OCI-LY1 (cell line): ENCODE data around the gene DNAJA3.

Source experiments
- H2AFZ ChIP-seq: fragments of 200-600 bp; sonication (generic), shearing (Covaris generic); 2 replicates; pipeline ENCODE4 v1.6.0; 2014; ENCODE audit warnings: antibody characterized with exemption, mild to moderate bottlenecking, low read length
- H3F3A ChIP-seq: fragments of 200-600 bp; sonication (generic), shearing (Covaris generic); 2 replicates; pipeline ENCODE4 v1.6.0; 2014; ENCODE audit warnings: mild to moderate bottlenecking, antibody characterized with exemption, low read length, moderate library complexity; ENCODE audit not compliant: insufficient read depth
- H3K27ac ChIP-seq: fragments of 200-600 bp; sonication (generic); 2 replicates; pipeline ENCODE4 v1.5.1; 2014; ENCODE audit warnings: low read length, mixed run types, mild to moderate bottlenecking, low read depth; ENCODE audit not compliant: poor library complexity, severe bottlenecking
- H3K27me3 ChIP-seq: fragments of 200-600 bp; sonication (generic); 2 replicates; pipeline ENCODE4 v1.6.0; 2014; ENCODE audit warnings: antibody characterized with exemption, mild to moderate bottlenecking, low read length, moderate library complexity; ENCODE audit not compliant: insufficient read depth
- H3K36me3 ChIP-seq: fragments of 200-600 bp; sonication (generic); 2 replicates; pipeline ENCODE4 v1.6.1; 2014; ENCODE audit warnings: mild to moderate bottlenecking, antibody characterized with exemption, low read length, moderate library complexity, mixed read lengths; ENCODE audit not compliant: insufficient read depth
- H3K4me1 ChIP-seq: fragments of 200-600 bp; sonication (generic); 2 replicates; pipeline ENCODE4 v1.5.1; 2014; ENCODE audit warnings: mild to moderate bottlenecking, low read length, moderate library complexity; ENCODE audit not compliant: insufficient read depth, severe bottlenecking
- H3K4me2 ChIP-seq: fragments of 200-600 bp; sonication (generic), shearing (Covaris generic); 2 replicates; pipeline ENCODE4 v1.6.1; 2014; ENCODE audit warnings: low read length
- H3K4me3 ChIP-seq: fragments of 200-600 bp; sonication (generic); 2 replicates; pipeline ENCODE4 v1.5.1; 2014; ENCODE audit warnings: low read length, low read depth, mild to moderate bottlenecking, mixed read lengths; ENCODE audit not compliant: poor library complexity, severe bottlenecking
- H3K79me2 ChIP-seq: fragments of 200-600 bp; shearing (Covaris generic); 2 replicates; pipeline ENCODE4 v1.6.1; 2016; ENCODE audit warnings: mixed run types, low read length, mixed read lengths; ENCODE audit not compliant: insufficient read depth
- H3K9ac ChIP-seq: fragments of 200-600 bp; sonication (generic), shearing (Covaris generic); 2 replicates; pipeline ENCODE4 v1.6.1; 2014; ENCODE audit warnings: mild to moderate bottlenecking, low read length, mixed read lengths
- H3K9me2 ChIP-seq: fragments of 200-600 bp; sonication (generic), shearing (Covaris generic); 2 replicates; pipeline ENCODE4 v1.6.1; 2014; ENCODE audit warnings: low read depth, mild to moderate bottlenecking, low read length, mixed read lengths
- H3K9me3 ChIP-seq: fragments of 200-600 bp; shearing (Covaris generic); 2 replicates; pipeline ENCODE4 v1.6.1; 2014; ENCODE audit warnings: low read length, mixed read lengths
- H4K20me1 ChIP-seq: fragments of 200-600 bp; sonication (generic), shearing (Covaris generic); 2 replicates; pipeline ENCODE4 v1.6.0; 2016; ENCODE audit warnings: mild to moderate bottlenecking, low read length; ENCODE audit not compliant: insufficient read depth
- CTCF ChIP-seq: fragments of 200-600 bp; sonication (generic), shearing (Covaris generic); IDR thresholded peaks from 2 replicates; pipeline ENCODE4 v1.5.1; 2017; ENCODE audit warnings: mild to moderate bottlenecking, antibody characterized with exemption, low read length, moderate library complexity, mixed read lengths
- EZH2 ChIP-seq: fragments of 200-600 bp; sonication (generic), shearing (Covaris generic); IDR thresholded peaks from 2 replicates; pipeline ENCODE4 v1.8.0; 2017; ENCODE audit warnings: borderline replicate concordance, mixed run types, mild to moderate bottlenecking, antibody characterized with exemption, low read length, moderate library complexity, mixed read lengths

DNAJA3 gene

GRCh38 chr16:4491898-4492297, 66.2 kb downstream of the DNAJA3 start:
- H3K27ac ChIP-seq = no peak overlapping the region
- no peaks in the 10 kb centered on the region for H3K9me3 ChIP-seq
- no peaks in the 10 kb centered on the region for H3K4me1 ChIP-seq
- H3F3A ChIP-seq = no peaks in the 10 kb centered on the region
- H3K4me3 ChIP-seq = no peak overlapping the region
- H3K9me2 ChIP-seq = no peaks in the 10 kb centered on the region
- H3K9ac ChIP-seq = no peak overlapping the region
- no peak overlapping the region for H3K4me2 ChIP-seq
- TF ChIP-seq EZH2 (no peak), CTCF (no peak)
- no peaks in the 10 kb centered on the region for H3K27me3 ChIP-seq
- H2AFZ ChIP-seq = no peak overlapping the region
- H3K36me3 ChIP-seq = peaks cover 29% of the 10 kb centered on the region
- no peaks in the 10 kb centered on the region for H4K20me1 ChIP-seq
- H3K79me2 ChIP-seq = no peaks in the 10 kb centered on the region

- Histone ChIP-seq H3F3A (no peaks in the 10 kb centered on the region), H3K79me2 (no peaks in the 10 kb centered on the region), H3K4me1 (no peaks in the 10 kb centered on the region), H3K9me2 (no peaks in the 10 kb centered on the region), H3K36me3 (peaks cover 14% of the 10 kb centered on the region), H3K4me3 (no peak overlapping the region), H2AFZ (no peak overlapping the region), H3K27ac (no peak overlapping the region), H3K9me3 (no peaks in the 10 kb centered on the region), H3K4me2 (no peak overlapping the region), H4K20me1 (no peaks in the 10 kb centered on the region), H3K9ac (no peak overlapping the region), H3K27me3 (no peaks in the 10 kb centered on the region)
- TF ChIP-seq EZH2 (no peak), CTCF (no peak)
Observed at GRCh38 chr16:4494746-4495490, 69.2 kb downstream of the DNAJA3 start.

- Histone ChIP-seq H2AFZ (no peak overlapping the region), H3K79me2 (no peaks in the 10 kb centered on the region)
Observed at GRCh38 chr16:4495766-4496165, 70.1 kb downstream of the DNAJA3 start.

More at GRCh38 chr16:4495766-4496165, 70.1 kb downstream of the DNAJA3 start:
- Histone ChIP-seq H3K9me2 (no peaks in the 10 kb centered on the region), H3K27me3 (no peaks in the 10 kb centered on the region), H3K9me3 (no peaks in the 10 kb centered on the region), H3F3A (no peaks in the 10 kb centered on the region), H3K27ac (no peak overlapping the region), H3K4me3 (no peak overlapping the region), H3K4me1 (no peaks in the 10 kb centered on the region), H3K9ac (no peak overlapping the region), H3K36me3 (peaks cover 7% of the 10 kb centered on the region), H3K4me2 (no peak overlapping the region), H4K20me1 (no peaks in the 10 kb centered on the region)
- TF ChIP-seq CTCF (no peak), EZH2 (no peak)
